ENCODE data around the gene CCDC187.

The CCDC187 gene

GRCh38 chr9:136234597-136234996 lies 69.3 kb downstream of the CCDC187 start:
- no peak overlapping the region for H3K27ac ChIP-seq
- no peak for DNase-seq (ENCODE audit: low read depth, low spot score)

- H3K27ac ChIP-seq: no peak overlapping the region
- no peak for DNase-seq (ENCODE audit: low read depth, low spot score)
These were observed 70.0 kb downstream of the CCDC187 start for GRCh38 chr9:136233868-136234267.

GRCh38 chr9:136233411-136233810 lies 70.5 kb downstream of the CCDC187 start:
- no peak for DNase-seq (ENCODE audit: low read depth, low spot score)
- no peak overlapping the region for H3K27ac ChIP-seq

- no peak overlapping the region for H3K27ac ChIP-seq
- no peak for DNase-seq (ENCODE audit: low read depth, low spot score)
These were observed 70.9 kb downstream of the CCDC187 start for GRCh38 chr9:136232969-136233368.

DNA sequence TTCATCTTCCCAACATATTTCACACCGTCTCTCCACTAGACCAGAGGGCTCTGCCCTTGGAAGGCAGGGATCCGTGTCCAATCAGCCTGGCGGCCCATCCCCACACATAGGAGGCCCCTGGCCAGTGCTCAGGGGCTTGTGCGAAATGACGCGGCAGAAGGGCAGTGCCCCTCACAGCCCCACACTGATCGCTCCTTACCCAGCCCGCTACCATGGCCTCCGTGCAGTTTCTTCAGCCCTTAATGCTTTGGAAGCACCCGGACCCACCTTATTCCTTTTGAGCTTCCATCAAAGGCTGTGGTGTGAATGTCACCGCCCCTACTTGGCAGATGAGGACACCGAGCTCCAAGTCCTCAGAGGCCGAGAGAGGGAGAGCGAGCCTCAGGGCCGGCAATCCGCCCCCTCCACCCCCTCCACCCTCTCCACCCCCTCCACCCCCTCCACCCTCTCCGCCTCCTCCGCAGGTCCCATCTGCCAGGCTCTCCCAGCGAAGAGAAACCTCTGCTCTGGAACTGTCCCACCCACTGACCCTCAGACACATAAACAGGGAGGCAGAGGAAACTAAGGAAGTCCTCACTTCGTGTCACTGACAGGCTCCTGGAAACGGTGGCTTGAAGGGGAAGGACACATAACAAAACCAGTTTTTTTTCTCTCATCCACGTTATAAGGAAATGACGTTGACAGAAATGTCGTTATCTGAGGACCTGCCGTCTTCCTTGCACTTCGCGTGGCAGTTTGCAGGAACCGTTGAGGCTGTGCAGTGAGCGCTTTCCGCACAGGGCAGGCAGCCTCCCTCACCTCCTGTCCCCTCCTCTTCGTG lies 72.2 kb downstream of the CCDC187 start:
- DNase-seq (ENCODE audit: low read depth, low spot score): no peak
- H3K27ac ChIP-seq: no peak overlapping the region

- no peak overlapping the region for H3K27ac ChIP-seq
- DNase-seq (ENCODE audit: low read depth, low spot score): no peak
These were observed 73.1 kb downstream of the CCDC187 start for GRCh38 chr9:136230773-136231172.

DNA sequence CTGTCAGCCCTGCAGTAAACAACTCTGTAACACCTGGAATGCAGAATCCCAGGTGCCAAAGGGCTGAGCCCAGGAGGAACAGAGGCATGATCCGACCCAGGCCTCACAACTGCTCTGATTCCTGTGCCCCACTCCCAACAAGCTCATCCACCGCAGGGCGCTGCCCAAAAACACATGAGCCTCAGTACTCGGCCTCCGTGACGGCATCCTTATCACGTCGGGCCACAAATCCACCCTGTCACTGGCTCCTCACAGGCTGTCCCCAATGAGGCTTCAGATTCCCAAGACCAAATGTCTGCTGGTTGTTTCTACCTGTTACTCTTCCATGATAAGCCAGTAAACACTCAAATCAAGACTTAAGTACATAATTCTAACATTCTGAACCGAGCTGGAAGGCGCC lies 73.5 kb downstream of the CCDC187 start:
- no peak for DNase-seq (ENCODE audit: low read depth, low spot score)
- no peak overlapping the region for H3K27ac ChIP-seq

DNA sequence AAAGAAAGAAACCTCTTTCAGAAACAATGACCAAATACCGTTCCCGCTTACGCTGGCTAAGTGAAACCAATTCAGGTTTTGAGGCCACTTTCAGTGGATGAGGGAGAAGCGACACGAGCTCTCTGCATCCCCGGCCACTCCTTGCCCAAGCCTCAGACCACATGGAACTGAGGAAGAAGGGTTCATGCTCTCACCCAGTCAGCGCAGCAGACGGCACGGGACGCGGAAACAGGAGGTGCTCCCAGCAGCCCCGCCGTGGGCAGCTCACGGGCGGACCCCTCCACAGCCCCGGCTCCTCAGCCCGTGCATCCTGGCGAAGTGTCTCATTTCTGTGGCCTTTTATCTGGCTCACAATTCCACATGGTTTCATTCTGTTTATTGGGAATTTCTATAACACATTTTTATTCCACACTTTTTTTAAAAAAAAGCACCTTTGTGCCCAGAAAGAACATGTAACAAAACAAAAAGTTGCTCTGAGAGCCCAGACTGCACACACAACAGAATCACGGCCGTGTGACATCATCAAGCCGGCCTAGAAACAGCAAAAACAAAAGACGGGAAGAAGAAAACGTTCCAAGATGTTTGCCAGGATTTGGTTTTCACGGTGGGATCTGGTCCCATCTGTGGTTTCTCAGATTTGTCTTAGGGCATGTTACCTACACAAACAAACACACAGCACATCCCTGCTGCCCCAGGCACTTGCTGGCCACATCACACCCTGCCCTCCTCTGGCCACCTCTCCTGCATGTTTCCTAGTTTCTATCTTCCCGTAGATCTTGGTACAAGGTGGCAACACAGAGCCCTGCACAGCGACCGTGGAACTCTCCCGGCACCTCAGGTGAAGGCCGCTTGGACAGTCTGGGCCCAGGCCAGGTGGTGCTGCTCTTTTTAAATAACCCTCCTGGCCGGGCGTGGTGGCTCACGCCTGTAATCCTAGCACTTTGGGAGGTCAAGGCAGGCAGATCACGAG lies 74.5 kb downstream of the CCDC187 start:
- peak overlapping the region; percentile 73 for H3K27ac ChIP-seq
- no peak for DNase-seq (ENCODE audit: low read depth, low spot score)

DNA sequence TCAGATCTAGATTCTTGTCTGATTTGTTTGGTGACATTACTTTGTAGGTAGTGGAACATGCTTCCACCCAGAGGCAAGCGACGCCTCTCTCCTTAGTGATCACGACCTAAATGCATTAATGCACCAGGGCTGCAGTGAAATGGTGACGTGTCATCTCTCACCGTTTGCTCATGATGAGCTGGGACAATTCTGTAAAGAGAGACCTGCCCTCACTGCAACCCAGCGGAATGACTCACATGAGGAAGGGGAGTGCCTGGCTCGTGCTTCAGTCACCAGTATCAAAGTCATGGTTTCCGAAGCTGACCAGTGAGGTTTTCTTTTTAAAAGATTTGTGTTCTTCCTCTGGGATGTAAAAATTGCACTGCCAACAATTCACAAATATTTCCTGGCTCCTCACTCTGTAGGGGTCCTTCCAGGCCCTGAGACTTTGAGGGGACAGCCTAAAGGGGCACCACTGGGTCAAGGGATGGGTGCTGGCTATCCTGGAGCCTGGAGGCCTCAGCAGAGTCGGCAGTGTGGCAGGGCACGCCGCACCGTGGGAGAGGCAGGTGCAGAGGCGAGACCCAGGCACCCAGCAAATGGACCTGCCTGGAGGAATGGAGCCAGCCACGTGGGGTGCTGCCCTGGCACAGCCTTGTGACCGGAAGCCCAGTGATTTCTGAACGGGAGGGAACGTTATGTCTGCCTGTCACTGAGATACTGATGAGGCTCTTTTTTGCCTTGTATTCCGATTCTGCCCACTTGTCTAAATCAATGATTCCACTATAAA lies 75.6 kb downstream of the CCDC187 start:
- DNase-seq (ENCODE audit: low read depth, low spot score): peak; percentile 81
- peak overlapping the region; percentile 73 for H3K27ac ChIP-seq

DNA sequence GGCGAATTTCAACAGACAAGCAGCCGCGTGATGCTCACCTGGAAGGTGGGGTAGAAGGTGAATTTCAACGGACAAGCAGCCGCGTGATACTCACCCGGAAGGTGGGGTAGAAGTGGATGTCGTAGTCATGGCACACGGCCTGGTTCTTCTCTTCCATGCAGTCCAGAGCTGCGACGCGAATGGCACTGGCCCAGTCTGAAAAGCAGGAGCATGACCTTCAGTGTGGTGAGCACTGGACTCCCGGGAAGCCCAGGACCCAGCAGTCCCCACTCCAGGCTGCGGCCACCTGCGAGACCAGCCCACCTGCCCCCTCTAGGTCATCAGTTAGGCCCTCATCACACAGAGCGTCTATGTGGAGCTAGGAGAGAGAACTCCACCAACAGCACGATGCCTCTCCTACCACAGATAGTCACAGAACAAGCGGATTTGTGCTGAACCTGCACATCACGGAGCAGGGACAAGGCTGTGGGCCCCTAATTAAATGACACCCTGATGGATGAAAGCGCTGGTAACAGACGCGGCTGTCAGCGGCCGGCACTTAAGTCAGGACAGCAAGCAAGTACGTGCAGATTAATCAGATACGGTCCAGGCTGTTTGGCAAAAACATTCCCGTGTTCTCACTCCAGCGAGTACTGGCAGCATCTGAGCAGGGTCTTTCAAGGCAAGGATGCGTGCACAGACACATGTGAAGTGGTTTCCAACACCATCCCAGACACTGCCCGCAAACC lies 77.0 kb downstream of the CCDC187 start:
- no peak for DNase-seq (ENCODE audit: low read depth, low spot score)
- no peak overlapping the region for H3K27ac ChIP-seq

DNA sequence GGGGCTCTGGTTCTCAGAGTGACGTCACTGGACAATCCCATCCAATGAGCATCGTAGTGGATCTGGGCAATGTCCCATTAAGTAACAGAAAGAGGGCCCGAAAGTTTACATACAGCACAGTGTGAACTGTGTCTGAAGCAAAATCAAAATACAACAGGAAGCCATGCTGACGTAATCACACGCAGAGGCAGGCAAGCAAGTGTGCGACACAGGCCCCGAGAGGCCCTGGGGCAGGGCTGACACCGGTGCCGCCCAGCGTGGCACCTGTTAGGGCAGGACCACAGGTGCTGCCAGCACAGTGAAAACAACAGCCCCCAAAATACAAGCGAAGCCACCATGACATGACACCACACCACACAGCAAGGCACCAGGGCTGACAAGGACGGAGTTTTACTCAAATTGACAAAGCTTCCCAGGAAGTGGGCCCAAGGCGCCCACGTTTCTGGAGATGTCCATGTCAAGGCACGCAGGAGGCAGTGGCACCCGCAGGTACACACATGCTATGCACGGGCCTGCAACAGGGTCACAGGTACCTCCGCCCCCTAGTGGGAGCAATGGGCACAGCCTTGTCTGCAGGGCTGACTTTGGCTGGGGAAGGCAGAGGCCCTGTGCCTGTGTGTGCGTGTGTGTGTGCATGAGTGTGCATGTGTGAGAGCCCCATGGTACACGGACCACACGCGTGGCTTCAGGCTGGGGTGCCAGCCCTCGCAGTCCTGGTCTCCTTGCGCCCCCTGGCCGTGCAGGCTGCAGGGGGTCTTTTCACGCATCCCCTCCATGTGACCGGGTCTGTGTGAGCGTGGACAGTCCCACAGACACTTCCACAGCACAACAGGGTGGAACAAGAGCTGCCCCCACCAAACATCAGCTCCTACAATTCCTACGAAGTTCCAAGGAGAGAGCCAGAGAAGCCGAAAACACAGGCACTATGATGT lies 77.9 kb downstream of the CCDC187 start:
- no peak overlapping the region for H3K27ac ChIP-seq
- no peak for DNase-seq (ENCODE audit: low read depth, low spot score)

DNA sequence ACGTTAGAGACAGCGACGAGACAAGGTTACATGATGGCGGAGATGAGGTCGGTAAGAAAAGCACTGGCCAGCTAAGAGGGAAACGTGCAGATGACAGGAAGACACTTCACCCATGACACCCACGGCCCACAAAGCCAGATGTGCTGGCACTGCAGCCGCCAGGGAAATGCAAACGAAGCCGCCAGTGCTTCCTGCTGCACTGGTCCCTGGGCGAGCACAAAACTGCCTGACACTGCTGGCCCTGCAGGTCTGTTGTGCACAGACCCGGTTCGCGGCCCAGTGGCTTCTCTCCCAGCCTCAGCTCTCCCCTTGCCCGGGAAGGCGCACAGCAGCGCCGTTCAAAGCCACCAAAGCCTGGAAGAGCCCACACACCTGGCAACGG lies 78.5 kb downstream of the CCDC187 start:
- no peak for DNase-seq (ENCODE audit: low read depth, low spot score)
- no peak overlapping the region for H3K27ac ChIP-seq

GRCh38 chr9:136223871-136224640 lies 79.8 kb downstream of the CCDC187 start:
- DNase-seq (ENCODE audit: low read depth, low spot score): no peak
- no peak overlapping the region for H3K27ac ChIP-seq

- no peak for DNase-seq (ENCODE audit: low read depth, low spot score)
These were observed 81.0 kb downstream of the CCDC187 start for GRCh38 chr9:136222906-136223285.

DNA sequence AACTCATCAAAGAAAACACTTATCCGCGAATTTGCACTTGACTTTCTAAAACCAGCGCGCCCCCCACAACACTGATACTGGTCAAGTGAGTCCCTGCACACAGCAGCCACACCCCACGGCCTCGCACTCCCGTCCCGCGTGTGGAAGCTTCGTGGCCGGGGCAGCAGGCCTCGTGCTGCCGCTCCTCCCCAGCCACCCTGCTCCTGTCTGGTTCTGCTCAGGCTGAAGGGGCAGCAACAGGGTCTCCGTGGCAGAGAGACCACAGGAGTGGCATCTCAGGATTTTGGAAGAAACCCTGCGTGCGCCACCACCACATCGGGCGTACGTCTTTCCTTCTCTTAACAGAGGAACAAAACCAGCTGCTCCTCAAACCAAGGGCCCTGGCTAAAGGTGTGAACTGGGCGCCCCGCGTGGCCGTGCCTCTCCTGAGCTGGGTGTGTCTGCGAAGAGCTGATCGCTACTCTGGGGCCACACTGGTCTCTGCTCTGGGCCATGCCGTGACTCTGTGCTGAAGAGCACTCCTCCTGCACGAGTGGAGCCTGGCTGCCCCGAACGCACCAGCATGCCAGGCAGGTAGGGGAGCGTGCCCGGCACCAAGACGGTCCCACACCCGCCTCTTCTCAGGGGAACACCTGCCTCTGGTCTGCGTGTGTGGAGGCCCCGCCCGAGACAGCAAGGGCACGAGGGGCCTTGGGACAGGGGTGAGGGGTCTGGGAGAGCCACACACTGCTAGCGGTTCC lies 81.6 kb downstream of the CCDC187 start:
- no peak overlapping the region for H3K27ac ChIP-seq
- DNase-seq (ENCODE audit: low read depth, low spot score): no peak

More at GRCh38 chr9:136222906-136223285, 81.0 kb downstream of the CCDC187 start:
- no peak overlapping the region for H3K27ac ChIP-seq

DNA sequence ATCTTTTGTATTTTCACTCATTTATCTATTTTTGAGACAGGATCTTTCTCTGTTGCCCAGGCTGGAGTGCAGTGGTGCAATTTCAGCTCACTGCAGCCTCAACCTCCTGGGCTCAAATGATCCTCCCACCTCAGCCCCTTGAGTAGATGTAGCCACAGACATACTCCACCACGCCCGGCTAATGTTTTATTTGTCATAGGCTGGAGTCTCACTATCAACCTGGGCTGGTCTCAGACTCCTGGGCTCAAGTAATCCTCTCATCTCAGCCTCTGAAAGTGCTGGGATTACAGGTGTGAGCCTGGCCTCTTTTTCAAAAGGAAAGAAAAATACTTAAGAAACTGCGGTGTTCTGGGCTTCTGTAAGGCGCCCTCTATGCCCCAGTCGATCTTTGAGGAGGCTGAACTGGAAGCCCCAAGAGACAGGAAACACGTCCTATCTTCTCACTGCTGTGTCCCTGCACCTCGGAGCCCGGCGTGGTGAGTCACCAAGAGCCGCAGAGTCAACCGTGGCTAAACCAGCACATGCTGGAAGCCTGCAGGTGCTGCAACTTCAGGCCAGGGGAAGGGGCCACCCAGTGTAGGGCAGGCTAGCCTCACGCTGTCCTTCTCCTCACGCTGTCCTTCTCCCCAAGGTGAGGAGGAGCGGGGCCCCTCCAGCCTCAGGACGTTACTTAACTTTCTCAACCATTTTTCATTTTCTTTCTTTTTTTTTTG lies 83.7 kb downstream of the CCDC187 start:
- H3K27ac ChIP-seq: no peak overlapping the region
- DNase-seq (ENCODE audit: low read depth, low spot score): no peak

DNA sequence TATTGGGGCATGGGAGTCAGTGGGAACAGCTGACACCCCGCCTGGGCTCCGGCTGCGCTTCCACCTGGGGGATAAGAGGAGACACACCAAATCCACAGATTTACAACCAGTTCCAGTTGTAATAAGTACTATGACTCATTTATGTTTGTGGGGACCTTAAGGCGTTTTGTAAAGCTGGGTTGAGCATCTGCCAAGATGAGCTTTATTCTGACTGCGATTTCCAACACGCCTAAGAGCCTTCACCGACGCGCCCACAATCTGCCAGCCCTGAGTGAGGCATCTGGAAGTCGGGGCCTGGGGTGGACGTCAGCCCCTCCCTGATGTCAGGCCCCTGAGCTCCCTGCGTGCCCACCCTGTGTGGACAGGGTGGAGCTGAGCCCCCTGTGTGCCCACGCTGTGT lies 84.6 kb downstream of the CCDC187 start:
- no peak overlapping the region for H3K27ac ChIP-seq
- peak; percentile 54 for DNase-seq (ENCODE audit: low read depth, low spot score)

All from epithelial cell of prostate (primary cell).